Thyroid gland (tissue), 4 donors: ENCODE measurements around the gene MRTFB. TPM values are rescaled to one million over a fixed set of nuclear protein-coding genes. Genes with fewer than 3 reads are reported as not detected.

Source experiments
- DNase-seq, 2 donors: peaks; one replicate each; pipeline ENCODE4 v3.0.0-alpha.2; 2019
- H3K27ac ChIP-seq, 3 donors: fragments of 200-600 bp; sonication (generic); 1 replicate in 2 of 3; 2 replicates in 1 of 3; pipeline ENCODE4 v1.5.1; 2016 to 2019; ENCODE audit warnings: mild to moderate bottlenecking in 1 of 3, moderate library complexity in 1 of 3
- H3K27me3 ChIP-seq: fragments of 200-600 bp; sonication (generic); one replicate; pipeline ENCODE4 v1.5.1; 2019
- H3K36me3 ChIP-seq, 2 donors: fragments of 200-600 bp; sonication (generic); one replicate each; pipeline ENCODE4 v1.5.1; 2016 to 2019
- H3K4me1 ChIP-seq, 2 donors: fragments of 200-600 bp; sonication (generic); one replicate each; pipeline ENCODE4 v1.5.1; 2017 to 2019
- H3K4me3 ChIP-seq, 3 donors: fragments of 200-600 bp; sonication (generic); replicated peaks in 1 of 3; 1 replicate in 2 of 3; 2 replicates in 1 of 3; pipeline ENCODE4 v1.5.1; 2016; ENCODE audit warnings: mild to moderate bottlenecking in 1 of 3
- H3K9me3 ChIP-seq: fragments of 200-600 bp; sonication (generic); one replicate; pipeline ENCODE4 v1.5.1; 2017
- POLR2A ChIP-seq, 2 donors: fragments of 450-650 bp; IDR thresholded peaks; one replicate each; pipeline ENCODE4 v1.6.1; 2017; ENCODE audit warnings: antibody characterized with exemption in 2 of 2, mild to moderate bottlenecking in 2 of 2, moderate library complexity in 1 of 2
- WGBS, 2 donors: methylation state at CpG; one replicate each; pipeline ENCODE4 v1.1.5; 2017; 5-methylcytosine and 5-hydroxymethylcytosine counted together
- intact Hi-C: fragments of 100-400 bp; cut with DNase I; formaldehyde crosslinking; loops from one replicate; pipeline ENCODE4 v1.15.1; 2023
- microRNA counts, 2 donors: library from miRNA; unstranded; fragments of <30 nt; microRNA quantifications; one replicate each; lab custom pipeline; 2016 to 2017
- microRNA-seq: library from miRNA; unstranded; fragments of <30 nt; microRNA quantifications from one replicate; pipeline ENCODE4, GENCODE V29; 2016
- small RNA-seq: library from RNA; depleted of rRNA; stranded (forward); fragments of <200 nt; gene quantifications from one replicate; pipeline ENCODE3, GENCODE V24; 2016
- total RNA-seq, 4 donors: library from RNA; depleted of rRNA; stranded (reverse); fragments of >200 nt; gene quantifications; one replicate each; pipeline ENCODE4 v1.2.3, GENCODE V29; 2016
- TF ChIP-seq, protein P1 (sequence below), 6 experiments: fragments of 200-600 bp in 3 of 6; fragments of 450-650 bp in 3 of 6; sonication (generic) in 3 of 6; IDR thresholded peaks; one replicate each; pipeline ENCODE4 v1.5.1; 2016 to 2019; ENCODE audit warnings: antibody characterized with exemption in 6 of 6, mild to moderate bottlenecking in 2 of 6, inconsistent platforms in 1 of 6, moderate library complexity in 1 of 6

The MRTFB gene
- total RNA-seq, 4 donors from 2014 or later: 51.2 to 131 (median 74.0) TPM

- Histone ChIP-seq H3K36me3 (no peaks in the 10 kb centered on the region), H3K4me1 (no peaks in the 10 kb centered on the region), H3K4me3 (no peak overlapping the region), H3K27ac (no peak overlapping the region), H3K9me3 (no peaks in the 10 kb centered on the region), H3K27me3 (no peaks in the 10 kb centered on the region)
- DNase-seq: no peak
- TF ChIP-seq, protein P1, sequence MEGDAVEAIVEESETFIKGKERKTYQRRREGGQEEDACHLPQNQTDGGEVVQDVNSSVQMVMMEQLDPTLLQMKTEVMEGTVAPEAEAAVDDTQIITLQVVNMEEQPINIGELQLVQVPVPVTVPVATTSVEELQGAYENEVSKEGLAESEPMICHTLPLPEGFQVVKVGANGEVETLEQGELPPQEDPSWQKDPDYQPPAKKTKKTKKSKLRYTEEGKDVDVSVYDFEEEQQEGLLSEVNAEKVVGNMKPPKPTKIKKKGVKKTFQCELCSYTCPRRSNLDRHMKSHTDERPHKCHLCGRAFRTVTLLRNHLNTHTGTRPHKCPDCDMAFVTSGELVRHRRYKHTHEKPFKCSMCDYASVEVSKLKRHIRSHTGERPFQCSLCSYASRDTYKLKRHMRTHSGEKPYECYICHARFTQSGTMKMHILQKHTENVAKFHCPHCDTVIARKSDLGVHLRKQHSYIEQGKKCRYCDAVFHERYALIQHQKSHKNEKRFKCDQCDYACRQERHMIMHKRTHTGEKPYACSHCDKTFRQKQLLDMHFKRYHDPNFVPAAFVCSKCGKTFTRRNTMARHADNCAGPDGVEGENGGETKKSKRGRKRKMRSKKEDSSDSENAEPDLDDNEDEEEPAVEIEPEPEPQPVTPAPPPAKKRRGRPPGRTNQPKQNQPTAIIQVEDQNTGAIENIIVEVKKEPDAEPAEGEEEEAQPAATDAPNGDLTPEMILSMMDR (IDR thresholded peaks at IDR 0.05): no peak
- no peak for TF ChIP-seq POLR2A (IDR thresholded peaks at IDR 0.05)
- intact Hi-C loops: no loop called here
- WGBS, 2 donors: 76 to 93% methylated on average over 11 of the region's 11 CpGs
Measured at GRCh38 chr16:14315683-14316320, 244.7 kb downstream of the MRTFB start.

MicroRNAs within 50 kb of the gene (microRNA counts, 767-probe panel; counts per million panel counts)
- 755 to 4,616 counts per million in 2 donors for microRNA hsa-miR-193b-3p (lab: Ali Mortazavi, UCI)
- 2,960 to 5,633 counts per million in 2 donors for microRNA hsa-miR-365a-3p (lab: Ali Mortazavi, UCI)

Small RNA genes lying within 50 kb of the gene (microRNA-seq; reads per million reads assigned to microRNA genes)
- gene MIR193B (103 reads per million, percentile 55 among the genes with 10 or more reads in this experiment), gene MIR365A (5.5 reads per million, percentile 13 among the genes with 10 or more reads in this experiment)

Small RNA genes lying within 50 kb of the gene (small RNA-seq; reads per million reads assigned to genes)
- gene MIR193B (0.38 reads per million), gene MIR365A (not detected), gene RF00019 (not detected)

Other genes with a start within 250 kb of the MRTFB start
- 10 to 100 TPM in 3 of 4 donors, 1 to 10 TPM in 1; 7.5 to 13.2 (median 11.9) TPM for gene ERCC4, start 151.2 kb upstream of the MRTFB start, total RNA-seq